Heart right ventricle (tissue), 16 donors: ENCODE measurements around the gene SLC19A1. TPM values are rescaled to one million over a fixed set of nuclear protein-coding genes. Genes with fewer than 3 reads are reported as not detected.

Experiments
- ATAC-seq, 8 donors: fragments of 200-7000 bp; cut with Tn5 transposase; one replicate each; pipeline ENCODE4 v1.9.1; 2020; ENCODE audit warnings: mild to moderate bottlenecking in 8 of 8, moderate library complexity in 8 of 8, moderate number of reproducible peaks in 1 of 8
- DNase-seq, 2 donors: peaks; one replicate each; pipeline ENCODE4 v3.0.0-alpha.2; 2020
- H3K27ac ChIP-seq, 10 donors: fragments of 200-600 bp; sonication (generic) in 2 of 10; one replicate each; pipeline versions ENCODE4 v1.5.0 to v1.8.0; 2020 to 2022; ENCODE audit warnings: mild to moderate bottlenecking in 3 of 10
- H3K27me3 ChIP-seq, 7 donors: fragments of 200-600 bp; one replicate each; pipeline ENCODE4 v1.8.0; 2021 to 2022; ENCODE audit warnings: mild to moderate bottlenecking in 2 of 7
- H3K36me3 ChIP-seq, 9 donors: fragments of 200-600 bp; sonication (generic) in 1 of 9; one replicate each; pipeline versions ENCODE4 v1.5.0 to v1.8.0; 2020 to 2022; ENCODE audit warnings: mild to moderate bottlenecking in 2 of 9
- H3K4me1 ChIP-seq, 9 donors: fragments of 200-600 bp; sonication (generic) in 1 of 9; one replicate each; pipeline versions ENCODE4 v1.5.0 to v1.8.0; 2020 to 2022; ENCODE audit warnings: mild to moderate bottlenecking in 4 of 9
- H3K4me3 ChIP-seq, 10 donors: fragments of 200-600 bp; sonication (generic) in 2 of 10; one replicate each; pipeline versions ENCODE4 v1.5.0 to v1.8.0; 2020 to 2022; ENCODE audit warnings: mild to moderate bottlenecking in 7 of 10, moderate library complexity in 2 of 10
- H3K9me3 ChIP-seq, 11 donors: fragments of 200-600 bp in 10 of 11; sonication (generic) in 2 of 11; one replicate each; pipeline versions ENCODE4 v1.5.0 to v1.8.0; 2013 to 2022; ENCODE audit warnings: mild to moderate bottlenecking in 2 of 11, control low read depth in 1 of 11, moderate library complexity in 1 of 11
- CTCF ChIP-seq, 9 donors: fragments of 200-600 bp; sonication (generic) in 2 of 9; IDR thresholded peaks; one replicate each; pipeline versions ENCODE4 v1.5.0 to v1.8.0; 2021 to 2022; ENCODE audit warnings: antibody characterized with exemption in 9 of 9, mild to moderate bottlenecking in 5 of 9, moderate library complexity in 1 of 9
- WGBS, 2 donors: extraction: QIAGEN DNeasy Blood & Tissue Kit; methylation state at CpG; one replicate each; pipeline ENCODE4 v1.1.7; 2013; ENCODE audit warnings: inconsistent platforms in 1 of 2; 5-methylcytosine and 5-hydroxymethylcytosine counted together
- intact Hi-C, 10 donors: fragments of 100-400 bp; cut with DNase I; formaldehyde crosslinking; loops; one replicate each; pipeline versions ENCODE4 v1.11.1 to v1.14.2; 2022
- long read RNA-seq, 3 donors: library from polyadenylated mRNA; unstranded; transcript quantifications; one replicate each; pipeline ENCODE4 v2.0.0, GENCODE V29; 2020 to 2021
- polyA plus RNA-seq, 2 donors: library from polyadenylated mRNA; stranded (reverse); fragments of 200-250 nt; gene quantifications; one replicate each; pipeline ENCODE4 v1.2.3, GENCODE V29; 2013
- total RNA-seq, 10 donors: library from RNA; stranded (reverse); fragmentation: NEBNext Ultra II Directional in 3 of 10; extraction: Animal tissue kit (Norgen Biotek cat#: 25700) in 3 of 10; gene quantifications; one replicate each; pipeline versions ENCODE4 v1.2.1 to v1.2.4, GENCODE V29; 2021 to 2023
- donor health status: Arrhythmogenic right ventricular cardiomyopathy.
- donor health status: ischemic (EF 13 %, LVEDD 7.1; RV severe dilation, severe dysfunction).
- donor health status: healthy with polysubstance abuse.
- donor health status: DM: no; HTN: yes; CAD: no.
- donor health status: DM: no; HTN: no; CAD: no.
- donor health status: ischemic (EF 25% LVEDD 6.9; RV normal size, moderate dysfunction).
- donor health status: ischemic (EF 25% LVEDD 5.7; RV mildly dilated, moderate dysfunction).
- donor health status: healthy.
- donor health status: DM: yes; HTN: yes; CAD: no.
- donor health status: Ischemic cardiomyopathy.
- donor health status: ischemic (EF 35%, LVEDD 5.7; RV mildly dilated, moderate dysfunction).
- donor health status: nonischemic (EF 11% LVEDD 7.7; RV severe dilation, severe dysfunction).
- donor health status: DM: yes; HTN: yes; CAD: no.
- donor health status: PGD.
- donor health status: ischemic (EF 29% LVEDD 5.4; RV normal size, mild dysfunction).
- donor health status: nonischemic (EF 23%, LVEDD 6.1; RV moderate dilation, normal function).

Gene SLC19A1
- total RNA-seq (1 to 10 TPM; 1.5 to 8.5 (median 3.5) TPM), polyA plus RNA-seq (1 to 10 TPM; 3.8 to 7.2 TPM)
- long read RNA-seq, donor 1, partial matches to known transcripts, result 3 of 13 reads
- long read RNA-seq, donor 1, other reads (novel, unspliced or antisense), result 6 of 13 reads
- long read RNA-seq, donor 2, partial matches to known transcripts, result 2 of 8 reads
- long read RNA-seq, donor 2, other reads (novel, unspliced or antisense), result 4 of 8 reads
- long read RNA-seq, donor 3, transcript SLC19A1-209 (5 exons, 1,896 nt), result major isoform, 5 of 21 reads
- long read RNA-seq, donor 3, partial matches to known transcripts, result 8 of 21 reads
- long read RNA-seq, donor 3, other reads (novel, unspliced or antisense), result 7 of 21 reads

GRCh38 chr21:45542242-45542666, at the start of gene SLC19A1:
Gene SLC19A1 (minus strand): TSS chr21:45542440. CDS start chr21:45537959, 4,481 bp downstream.
- WGBS, 2 donors, result 1% methylated on average over 52 to 59 of the region's 59 CpGs
- no peaks in the 10 kb centered on the region for H3K36me3 ChIP-seq
- DNase-seq (peak; percentile 46 to 80), ATAC-seq (peak; percentile 63 to 92 (median 74))
- peak within 1 kb of the TSS in 8 of 10 donors; percentile 2 to 82 (median 39) for H3K27ac ChIP-seq
- H3K4me1 ChIP-seq, result peaks cover 0 to 17% (median 9%) of the 10 kb centered on the region in 9 donors
- H3K9me3 ChIP-seq, result no peaks in the 10 kb centered on the region
- intact Hi-C loops, result loop anchor here in 1 of 10 donors (1.0 kb wide), 1 partner anchor 62 kb away; no protein-coding TSS in a partner anchor
- peak within 1 kb of the TSS; percentile 21 to 67 (median 61) for H3K4me3 ChIP-seq
- TF ChIP-seq CTCF (IDR thresholded peaks at IDR 0.05), result peak in 8 of 9 donors; percentile 14 to 67 (median 38)
- H3K27me3 ChIP-seq, result no peaks in the 10 kb centered on the region

GRCh38 chr21:45591619-45592207, 49.5 kb upstream of the SLC19A1 start:
- no peak for TF ChIP-seq CTCF (IDR thresholded peaks at IDR 0.05)
- no peak for ATAC-seq
- Histone ChIP-seq H3K36me3 (no peaks in the 10 kb centered on the region), H3K4me3 (no peak overlapping the region), H3K27me3 (peaks cover 0 to 51% (median 41%) of the 10 kb centered on the region in 7 donors), H3K9me3 (peaks cover 0 to 16% (median 7%) of the 10 kb centered on the region in 11 donors), H3K27ac (no peak overlapping the region), H3K4me1 (peaks cover 0 to 19% (median 5%) of the 10 kb centered on the region in 9 donors)
- DNase-seq, result no peak
- 88% methylated on average over 9 of the region's 9 CpGs for WGBS, 2 donors
- intact Hi-C loops, result loop anchor here in 4 of 10 donors (5.0 to 10.0 kb wide), 5 partner anchors 34 to 297 kb away; partner anchors contain the start of gene PCBP3 (in 1 of the 4)

- H3K9me3 ChIP-seq, result peaks cover 0 to 24% (median 14%) of the 10 kb centered on the region in 11 donors
- peak; percentile 17 to 47 for DNase-seq
- intact Hi-C loops, result loop anchor here in 4 of 10 donors (5.0 to 10.0 kb wide), 5 partner anchors 34 to 296 kb away; partner anchors contain the start of gene PCBP3 (in 1 of the 4)
- WGBS, 2 donors, result 6 to 8% methylated on average over 46 to 53 of the region's 53 CpGs
- H3K4me3 ChIP-seq, result peak overlapping the region; percentile 21 to 62 (median 54)
- TF ChIP-seq CTCF (IDR thresholded peaks at IDR 0.05), result no peak
- H3K27me3 ChIP-seq, result peaks cover 0 to 47% (median 39%) of the 10 kb centered on the region in 7 donors
- peak; percentile 11 to 86 (median 52) for ATAC-seq
- peak overlapping the region in 1 of 10 donors; percentile 31 for H3K27ac ChIP-seq
- peaks cover 0 to 19% (median 5%) of the 10 kb centered on the region in 9 donors for H3K4me1 ChIP-seq
- no peaks in the 10 kb centered on the region for H3K36me3 ChIP-seq
These were observed 48.7 kb upstream of the SLC19A1 start for GRCh38 chr21:45590726-45591618.
